ENCODE results near the gene ABHD16A. TPM values are rescaled to one million over a fixed set of nuclear protein-coding genes. Genes with fewer than 3 reads are reported as not detected.

ABHD16A gene
- total and polyA plus RNA-seq, 2 of the 13 experiments (the other 11 are each of a cell fraction or from before 2014, with no cell fraction given): 43.5 to 45.4 TPM

DNA sequence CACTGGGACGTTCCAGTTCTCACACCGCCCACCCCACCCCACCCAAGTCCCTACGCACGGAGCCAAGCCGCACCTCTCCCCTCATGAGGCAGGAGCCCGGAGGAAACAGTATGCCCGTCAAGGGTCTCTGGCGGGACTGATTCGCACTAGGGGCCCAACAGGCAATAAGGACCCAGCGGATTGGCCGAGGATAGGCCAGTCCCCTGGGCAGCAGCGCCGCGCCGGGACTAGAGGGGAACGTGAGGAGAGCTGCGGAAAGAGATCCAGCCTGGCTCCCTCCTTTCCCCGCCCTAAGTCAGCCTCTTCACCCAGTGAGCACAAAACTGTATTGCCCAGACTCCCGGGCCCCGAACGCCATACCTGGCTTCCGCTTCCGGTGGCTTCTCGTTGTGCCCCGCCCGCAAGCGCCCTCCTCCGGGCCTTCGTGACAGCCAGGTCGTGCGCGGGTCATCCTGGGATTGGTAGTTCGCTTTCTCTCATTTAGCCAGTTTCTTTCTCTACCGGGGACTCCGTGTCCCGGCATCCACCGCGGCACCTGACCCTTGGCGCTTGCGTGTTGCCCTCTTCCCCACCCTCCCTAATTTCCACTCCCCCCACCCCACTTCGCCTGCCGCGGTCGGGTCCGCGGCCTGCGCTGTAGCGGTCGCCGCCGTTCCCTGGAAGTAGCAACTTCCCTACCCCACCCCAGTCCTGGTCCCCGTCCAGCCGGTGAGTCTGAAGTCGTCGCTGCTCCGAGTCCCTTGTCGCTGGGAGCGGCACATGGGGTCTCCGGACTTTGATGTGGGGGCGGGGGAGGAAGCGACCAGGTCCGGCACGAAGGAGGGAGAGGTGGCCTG is 37.4 kb downstream of the ABHD16A start, which contains the start of gene CSNK2B (continued):
- TF ChIP-seq, protein P1, sequence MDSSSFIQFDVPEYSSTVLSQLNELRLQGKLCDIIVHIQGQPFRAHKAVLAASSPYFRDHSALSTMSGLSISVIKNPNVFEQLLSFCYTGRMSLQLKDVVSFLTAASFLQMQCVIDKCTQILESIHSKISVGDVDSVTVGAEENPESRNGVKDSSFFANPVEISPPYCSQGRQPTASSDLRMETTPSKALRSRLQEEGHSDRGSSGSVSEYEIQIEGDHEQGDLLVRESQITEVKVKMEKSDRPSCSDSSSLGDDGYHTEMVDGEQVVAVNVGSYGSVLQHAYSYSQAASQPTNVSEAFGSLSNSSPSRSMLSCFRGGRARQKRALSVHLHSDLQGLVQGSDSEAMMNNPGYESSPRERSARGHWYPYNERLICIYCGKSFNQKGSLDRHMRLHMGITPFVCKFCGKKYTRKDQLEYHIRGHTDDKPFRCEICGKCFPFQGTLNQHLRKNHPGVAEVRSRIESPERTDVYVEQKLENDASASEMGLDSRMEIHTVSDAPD (CRISPR knock-in tag; IDR thresholded peaks at IDR 0.05): peak; percentile 73; the same call in 1 of the 2 replicates
- peak; percentile 99 for TF ChIP-seq THAP11 (CRISPR knock-in tag; IDR thresholded peaks at IDR 0.05)
- TF ChIP-seq ZNF296 (CRISPR knock-in tag; conservative IDR thresholded peaks at IDR 0.05): no peak
- TF ChIP-seq SNRNP70 (IDR thresholded peaks at IDR 0.05; ENCODE audit: low read depth, low read length): no peak
- TF ChIP-seq ZNF382 (CRISPR knock-in tag; IDR thresholded peaks at IDR 0.05; ENCODE audit: borderline replicate concordance): no peak
- 0 out of 2 replicates have a peak, but pooled peaks have one; percentile 13 for TF ChIP-seq ARHGAP35 (CRISPR knock-in tag; IDR thresholded peaks at IDR 0.05; ENCODE audit: borderline replicate concordance)
- TF ChIP-seq, protein P2, sequence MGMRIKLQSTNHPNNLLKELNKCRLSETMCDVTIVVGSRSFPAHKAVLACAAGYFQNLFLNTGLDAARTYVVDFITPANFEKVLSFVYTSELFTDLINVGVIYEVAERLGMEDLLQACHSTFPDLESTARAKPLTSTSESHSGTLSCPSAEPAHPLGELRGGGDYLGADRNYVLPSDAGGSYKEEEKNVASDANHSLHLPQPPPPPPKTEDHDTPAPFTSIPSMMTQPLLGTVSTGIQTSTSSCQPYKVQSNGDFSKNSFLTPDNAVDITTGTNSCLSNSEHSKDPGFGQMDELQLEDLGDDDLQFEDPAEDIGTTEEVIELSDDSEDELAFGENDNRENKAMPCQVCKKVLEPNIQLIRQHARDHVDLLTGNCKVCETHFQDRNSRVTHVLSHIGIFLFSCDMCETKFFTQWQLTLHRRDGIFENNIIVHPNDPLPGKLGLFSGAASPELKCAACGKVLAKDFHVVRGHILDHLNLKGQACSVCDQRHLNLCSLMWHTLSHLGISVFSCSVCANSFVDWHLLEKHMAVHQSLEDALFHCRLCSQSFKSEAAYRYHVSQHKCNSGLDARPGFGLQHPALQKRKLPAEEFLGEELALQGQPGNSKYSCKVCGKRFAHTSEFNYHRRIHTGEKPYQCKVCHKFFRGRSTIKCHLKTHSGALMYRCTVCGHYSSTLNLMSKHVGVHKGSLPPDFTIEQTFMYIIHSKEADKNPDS (CRISPR knock-in tag; IDR thresholded peaks at IDR 0.05): no peak
- TF ChIP-seq, protein P3, sequence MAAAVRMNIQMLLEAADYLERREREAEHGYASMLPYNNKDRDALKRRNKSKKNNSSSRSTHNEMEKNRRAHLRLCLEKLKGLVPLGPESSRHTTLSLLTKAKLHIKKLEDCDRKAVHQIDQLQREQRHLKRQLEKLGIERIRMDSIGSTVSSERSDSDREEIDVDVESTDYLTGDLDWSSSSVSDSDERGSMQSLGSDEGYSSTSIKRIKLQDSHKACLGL (CRISPR knock-in tag; IDR thresholded peaks at IDR 0.05): peak; percentile 76
- no peak for TF ChIP-seq ZNF292 (CRISPR knock-in tag; IDR thresholded peaks at IDR 0.05; ENCODE audit: borderline replicate concordance, low read depth)
- no peak; the same call in 1 of the 2 replicates for TF ChIP-seq ZNF605 (CRISPR knock-in tag; IDR thresholded peaks at IDR 0.05)
- TF ChIP-seq ZNF737 (CRISPR knock-in tag; IDR thresholded peaks at IDR 0.05; ENCODE audit: borderline replicate concordance): no peak
- no peak for TF ChIP-seq ZNF670 (CRISPR knock-in tag; IDR thresholded peaks at IDR 0.05; ENCODE audit: borderline replicate concordance)
- TF ChIP-seq ZNF747 (CRISPR knock-in tag; IDR thresholded peaks at IDR 0.05; ENCODE audit: borderline replicate concordance): peak; percentile 84; the same call in 1 of the 2 replicates
- TF ChIP-seq, protein P4, sequence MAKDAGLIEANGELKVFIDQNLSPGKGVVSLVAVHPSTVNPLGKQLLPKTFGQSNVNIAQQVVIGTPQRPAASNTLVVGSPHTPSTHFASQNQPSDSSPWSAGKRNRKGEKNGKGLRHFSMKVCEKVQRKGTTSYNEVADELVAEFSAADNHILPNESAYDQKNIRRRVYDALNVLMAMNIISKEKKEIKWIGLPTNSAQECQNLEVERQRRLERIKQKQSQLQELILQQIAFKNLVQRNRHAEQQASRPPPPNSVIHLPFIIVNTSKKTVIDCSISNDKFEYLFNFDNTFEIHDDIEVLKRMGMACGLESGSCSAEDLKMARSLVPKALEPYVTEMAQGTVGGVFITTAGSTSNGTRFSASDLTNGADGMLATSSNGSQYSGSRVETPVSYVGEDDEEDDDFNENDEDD (CRISPR knock-in tag; IDR thresholded peaks at IDR 0.05; ENCODE audit: borderline replicate concordance): peak; percentile 79; the same call in 1 of the 2 replicates
- TF ChIP-seq MED13 (CRISPR knock-in tag; IDR thresholded peaks at IDR 0.05): no peak; the same call in 1 of the 2 replicates
- TF ChIP-seq ZKSCAN8 (CRISPR knock-in tag; IDR thresholded peaks at IDR 0.05; ENCODE audit: borderline replicate concordance): no peak
- TF ChIP-seq ZNF224 (CRISPR knock-in tag; IDR thresholded peaks at IDR 0.05): peak; percentile 79
- peak; percentile 65; the same call in 1 of the 2 replicates for TF ChIP-seq ZNF766 (CRISPR knock-in tag; IDR thresholded peaks at IDR 0.05; ENCODE audit: borderline replicate concordance)
- TF ChIP-seq, protein P5, sequence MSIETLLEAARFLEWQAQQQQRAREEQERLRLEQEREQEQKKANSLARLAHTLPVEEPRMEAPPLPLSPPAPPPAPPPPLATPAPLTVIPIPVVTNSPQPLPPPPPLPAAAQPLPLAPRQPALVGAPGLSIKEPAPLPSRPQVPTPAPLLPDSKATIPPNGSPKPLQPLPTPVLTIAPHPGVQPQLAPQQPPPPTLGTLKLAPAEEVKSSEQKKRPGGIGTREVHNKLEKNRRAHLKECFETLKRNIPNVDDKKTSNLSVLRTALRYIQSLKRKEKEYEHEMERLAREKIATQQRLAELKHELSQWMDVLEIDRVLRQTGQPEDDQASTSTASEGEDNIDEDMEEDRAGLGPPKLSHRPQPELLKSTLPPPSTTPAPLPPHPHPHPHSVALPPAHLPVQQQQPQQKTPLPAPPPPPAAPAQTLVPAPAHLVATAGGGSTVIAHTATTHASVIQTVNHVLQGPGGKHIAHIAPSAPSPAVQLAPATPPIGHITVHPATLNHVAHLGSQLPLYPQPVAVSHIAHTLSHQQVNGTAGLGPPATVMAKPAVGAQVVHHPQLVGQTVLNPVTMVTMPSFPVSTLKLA (IDR thresholded peaks at IDR 0.05): peak; percentile 62
- TF ChIP-seq ZNF883 (CRISPR knock-in tag; IDR thresholded peaks at IDR 0.05; ENCODE audit: not compliant biosample characterization): peak; percentile 19
- peak; percentile 97 for TF ChIP-seq SMYD3 (CRISPR knock-in tag; IDR thresholded peaks at IDR 0.05)
- TF ChIP-seq HIVEP1 (CRISPR knock-in tag; IDR thresholded peaks at IDR 0.05): peak; percentile 80; the same call in 1 of the 2 replicates
